GM23338 (cell line): ENCODE data around the gene HEXA. TPM values are rescaled to one million over a fixed set of nuclear protein-coding genes. Genes with fewer than 3 reads are reported as not detected.

Experiments
- ATAC-seq: fragments of 200-7000 bp; cut with Tn5 transposase; 3 replicates; pipeline ENCODE4 v1.9.1; 2020
- DNase-seq: peaks from one replicate; pipeline ENCODE4 v3.0.0-alpha.2; 2015; ENCODE audit warnings: low spot score
- H2AFZ ChIP-seq: fragments of 200-600 bp; sonication (generic); 2 replicates; pipeline ENCODE4 v1.8.0; 2016; ENCODE audit warnings: antibody characterized with exemption, mild to moderate bottlenecking, moderate library complexity
- H3F3A ChIP-seq: fragments of 200-600 bp; sonication (generic); replicated peaks from 2 replicates; pipeline ENCODE4 v1.8.0; 2017; ENCODE audit warnings: antibody characterized with exemption, mixed run types, low read depth
- H3K27ac ChIP-seq: fragments of 200-600 bp; sonication (generic); 2 replicates; pipeline ENCODE4 v1.6.1; 2016; ENCODE audit warnings: low read depth
- H3K27me3 ChIP-seq: fragments of 200-600 bp; sonication (generic); 2 replicates; pipeline ENCODE4 v1.8.0; 2016; ENCODE audit warnings: mild to moderate bottlenecking, mixed run types, moderate library complexity; ENCODE audit not compliant: insufficient read depth
- H3K36me3 ChIP-seq: fragments of 200-600 bp; sonication (generic); 2 replicates; pipeline ENCODE4 v1.8.0; 2016; ENCODE audit warnings: mild to moderate bottlenecking; ENCODE audit not compliant: insufficient read depth
- H3K4me1 ChIP-seq: fragments of 200-600 bp; sonication (generic); 2 replicates; pipeline ENCODE4 v1.8.0; 2016; ENCODE audit warnings: mild to moderate bottlenecking, moderate library complexity; ENCODE audit not compliant: insufficient read depth
- H3K4me2 ChIP-seq: fragments of 200-600 bp; sonication (generic); 2 replicates; pipeline ENCODE4 v1.7.1; 2017; ENCODE audit warnings: mixed run types
- H3K4me3 ChIP-seq: fragments of 200-600 bp; sonication (generic); 2 replicates; pipeline ENCODE4 v1.6.1; 2016; ENCODE audit warnings: mixed run types
- H3K79me2 ChIP-seq: fragments of 200-600 bp; sonication (generic); replicated peaks from 2 replicates; pipeline ENCODE4 v1.8.0; 2017; ENCODE audit warnings: mild to moderate bottlenecking; ENCODE audit not compliant: insufficient read depth
- H3K9me2 ChIP-seq: fragments of 200-600 bp; sonication (generic); 2 replicates; pipeline ENCODE4 v1.8.0; 2017; ENCODE audit not compliant: insufficient read depth
- H4K20me1 ChIP-seq: fragments of 200-600 bp; sonication (generic); replicated peaks from 2 replicates; pipeline ENCODE4 v1.8.0; 2017; ENCODE audit warnings: mild to moderate bottlenecking; ENCODE audit not compliant: insufficient read depth
- H3K27ac Mint-ChIP-seq: 2 replicates; pipeline ENCODE4 v1.8.0; 2020; ENCODE audit warnings: inconsistent platforms, mild to moderate bottlenecking, moderate library complexity, mixed read lengths
- H3K27me3 Mint-ChIP-seq: 3 replicates; pipeline ENCODE4 v1.8.0; 2022; ENCODE audit warnings: low read depth, mild to moderate bottlenecking, moderate library complexity, mixed read lengths, inconsistent platforms; ENCODE audit not compliant: insufficient read depth, poor library complexity
- H3K36me3 Mint-ChIP-seq: 3 replicates; pipeline ENCODE4 v1.8.0; 2021; ENCODE audit warnings: low read depth, mild to moderate bottlenecking, inconsistent platforms, moderate library complexity, mixed read lengths
- H3K4me1 Mint-ChIP-seq: 3 replicates; pipeline ENCODE4 v1.8.0; 2020; ENCODE audit warnings: mild to moderate bottlenecking, inconsistent platforms, mixed read lengths
- H3K4me3 Mint-ChIP-seq: 3 replicates; pipeline ENCODE4 v1.8.0; 2021; ENCODE audit warnings: moderate library complexity, mild to moderate bottlenecking, inconsistent platforms, mixed read lengths
- H3K9me3 Mint-ChIP-seq: 3 replicates; pipeline ENCODE4 v1.8.0; 2020; ENCODE audit warnings: moderate library complexity, mild to moderate bottlenecking, inconsistent platforms, mixed read lengths
- CTCF ChIP-seq, 2 experiments: fragments of 200-600 bp in 1 of 2; sonication (generic) in 1 of 2; conservative IDR thresholded peaks; 2 replicates each; pipeline versions ENCODE4 v1.5.1 to v1.6.1; 2016 to 2017; ENCODE audit warnings: antibody characterized with exemption in 2 of 2, low read depth in 2 of 2, mild to moderate bottlenecking in 2 of 2, moderate library complexity in 1 of 2
- EZH2 ChIP-seq: fragments of 200-600 bp; sonication (generic); IDR thresholded peaks from one replicate; pipeline ENCODE4 v1.8.0; 2017; ENCODE audit warnings: antibody characterized with exemption, mild to moderate bottlenecking, low read depth; ENCODE audit not compliant: unreplicated experiment
- EZH2phosphoT487 ChIP-seq: fragments of 200-600 bp; sonication (generic); IDR thresholded peaks from one replicate; pipeline ENCODE4 v1.8.1; 2018; ENCODE audit warnings: antibody characterized with exemption; ENCODE audit not compliant: unreplicated experiment
- REST ChIP-seq: IDR thresholded peaks from one replicate; pipeline ENCODE4 v1.6.1; 2018; ENCODE audit warnings: antibody characterized with exemption; ENCODE audit not compliant: unreplicated experiment
- STAT1 ChIP-seq: IDR thresholded peaks from one replicate; pipeline ENCODE4 v1.6.1; 2016; ENCODE audit warnings: antibody characterized with exemption; ENCODE audit not compliant: unreplicated experiment
- ZNF114 ChIP-seq: fragments of 250-450 bp; sonication (Bioruptor Pico); IDR thresholded peaks from 2 replicates; pipeline ENCODE4 v1.5.0; 2020; ENCODE audit warnings: mild to moderate bottlenecking, moderate library complexity
- ZNF462 ChIP-seq: fragments of 250-450 bp; sonication (Bioruptor Pico); IDR thresholded peaks from 2 replicates; pipeline ENCODE4 v1.5.0; 2020; ENCODE audit warnings: mild to moderate bottlenecking, moderate library complexity
- polyA plus RNA-seq: library from polyadenylated mRNA; unstranded; fragments of >200 nt; fragmentation: Nextera tagmentation; extraction: Ambion mirVana; gene quantifications from 2 replicates; pipeline ENCODE4 v1.2.1, GENCODE V29; 2016
- total RNA-seq: library from RNA; depleted of rRNA; stranded (reverse); fragments of >200 nt; shearing (Covaris generic); gene quantifications from 2 replicates; pipeline ENCODE4 v1.2.3, GENCODE V29; 2014
- TF ChIP-seq, protein P1 (sequence below): IDR thresholded peaks from 2 replicates; pipeline ENCODE4 v1.6.1; 2016; ENCODE audit warnings: antibody characterized with exemption

The HEXA gene
- total and polyA plus RNA-seq, 2 experiments from 2014 or later = 43.0 to 43.8 TPM

DNA sequence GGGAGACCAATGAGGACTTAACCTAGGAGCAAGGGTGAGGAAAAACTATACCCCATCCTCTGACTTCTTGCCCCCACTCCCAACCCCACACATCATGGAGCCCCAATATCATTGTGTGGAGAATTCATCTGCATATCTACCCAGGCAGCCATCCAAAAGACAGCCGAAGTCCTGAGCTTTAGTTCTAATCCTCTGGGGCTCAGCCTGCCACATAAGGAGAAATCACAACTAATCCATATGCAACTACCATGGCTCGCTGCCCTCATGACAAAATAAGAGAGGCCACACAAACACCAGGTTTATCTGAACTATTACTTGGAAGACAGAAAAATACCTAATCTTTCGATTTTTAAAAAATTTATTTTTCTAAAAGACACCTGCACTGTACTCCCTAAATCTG, 17.7 kb downstream of the HEXA start:
- TF ChIP-seq, protein P1, sequence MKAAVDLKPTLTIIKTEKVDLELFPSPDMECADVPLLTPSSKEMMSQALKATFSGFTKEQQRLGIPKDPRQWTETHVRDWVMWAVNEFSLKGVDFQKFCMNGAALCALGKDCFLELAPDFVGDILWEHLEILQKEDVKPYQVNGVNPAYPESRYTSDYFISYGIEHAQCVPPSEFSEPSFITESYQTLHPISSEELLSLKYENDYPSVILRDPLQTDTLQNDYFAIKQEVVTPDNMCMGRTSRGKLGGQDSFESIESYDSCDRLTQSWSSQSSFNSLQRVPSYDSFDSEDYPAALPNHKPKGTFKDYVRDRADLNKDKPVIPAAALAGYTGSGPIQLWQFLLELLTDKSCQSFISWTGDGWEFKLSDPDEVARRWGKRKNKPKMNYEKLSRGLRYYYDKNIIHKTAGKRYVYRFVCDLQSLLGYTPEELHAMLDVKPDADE = no peak
- TF ChIP-seq REST = no peak
- TF ChIP-seq CTCF (conservative IDR thresholded peaks at IDR 0.05; ENCODE audit: low read depth in 2 of 2) = no peak
- TF ChIP-seq ZNF462 = no peak
- TF ChIP-seq EZH2phosphoT487 = no peak
- no peak for TF ChIP-seq STAT1
- no peak for TF ChIP-seq ZNF114 (CRISPR knock-in tag)
- TF ChIP-seq EZH2 = no peak
- Histone ChIP-seq H3K4me3 (no peak overlapping the region), H3K36me3 (no peaks in the 10 kb centered on the region), H3K4me1 (no peaks in the 10 kb centered on the region), H4K20me1 (peaks cover 5% of the 10 kb centered on the region; the same call in 1 of the 2 replicates), H3F3A (no peaks in the 10 kb centered on the region), H3K79me2 (0 out of 2 replicates have a peak, but pooled peaks cover 6% of the 10 kb centered on the region), H3K9me2 (no peaks in the 10 kb centered on the region), H3K27me3 (no peaks in the 10 kb centered on the region), H3K4me2 (no peak overlapping the region), H2AFZ (no peak overlapping the region), H3K27ac (no peak overlapping the region)
- H3K9me3 Mint-ChIP-seq = no peaks in the 10 kb centered on the region
- DNase-seq (no peak), ATAC-seq (no peak)
- peaks cover 4% of the 10 kb centered on the region for H3K27me3 Mint-ChIP-seq
- no peak overlapping the region for H3K27ac Mint-ChIP-seq
- H3K36me3 Mint-ChIP-seq = no peaks in the 10 kb centered on the region
- H3K4me3 Mint-ChIP-seq = no peak overlapping the region
- no peaks in the 10 kb centered on the region for H3K4me1 Mint-ChIP-seq
